ENCODE results near the gene TNIK. TPM values are rescaled to one million over a fixed set of nuclear protein-coding genes. Genes with fewer than 3 reads are reported as not detected.

Gene TNIK
- total and polyA plus RNA-seq, 2 donors, result 6.5 to 9.0 TPM

DNA sequence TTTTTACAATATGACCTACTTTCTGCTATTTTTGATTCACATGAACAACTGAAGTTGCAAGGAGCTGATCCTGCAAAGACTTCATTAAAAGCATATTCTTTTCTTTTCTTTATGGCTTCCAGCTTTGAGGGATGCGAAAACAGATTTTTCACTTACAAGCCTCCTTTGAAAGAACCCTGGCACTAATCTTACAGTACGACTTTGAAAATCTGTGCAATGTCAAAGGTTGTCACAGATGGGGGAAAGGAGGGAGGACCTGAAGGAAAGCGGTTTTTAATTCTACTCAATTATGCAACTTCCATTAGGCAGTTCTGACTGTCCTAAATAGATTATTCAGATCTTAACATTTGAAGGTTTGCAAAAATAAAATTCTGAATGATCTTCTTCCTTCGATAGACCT, 130.5 kb downstream of the TNIK start:
- Histone ChIP-seq H3K4me3 (ENCODE audit: low read length in 2 of 2) (no peak overlapping the region), H3K9me3 (ENCODE audit: control insufficient read depth in 2 of 2, insufficient read depth in 1 of 2, low read length in 1 of 2) (no peaks in the 10 kb centered on the region), H3K36me3 (ENCODE audit: control insufficient read depth in 2 of 2, insufficient read depth in 2 of 2, low read length in 1 of 2) (no peaks in the 10 kb centered on the region), H3K27ac (ENCODE audit: low read depth in 1 of 2, low read length in 1 of 2) (no peak overlapping the region), H3K27me3 (ENCODE audit: control insufficient read depth in 2 of 2, insufficient read depth in 1 of 2, low read length in 1 of 2) (no peaks in the 10 kb centered on the region), H3K4me1 (ENCODE audit: control insufficient read depth in 2 of 2, insufficient read depth in 2 of 2, low read length in 2 of 2) (no peaks in the 10 kb centered on the region)
- 99% methylated on average over 4 of the region's 4 CpGs for WGBS
- no peak for DNase-seq (ENCODE audit: low read depth in 6 of 9, low spot score in 9 of 9)

- Histone ChIP-seq H3K9me3 (ENCODE audit: control insufficient read depth in 2 of 2, insufficient read depth in 1 of 2, low read length in 1 of 2) (no peaks in the 10 kb centered on the region), H3K36me3 (ENCODE audit: control insufficient read depth in 2 of 2, insufficient read depth in 2 of 2, low read length in 1 of 2) (no peaks in the 10 kb centered on the region), H3K27ac (ENCODE audit: low read depth in 1 of 2, low read length in 1 of 2) (no peak overlapping the region), H3K4me1 (ENCODE audit: control insufficient read depth in 2 of 2, insufficient read depth in 2 of 2, low read length in 2 of 2) (no peaks in the 10 kb centered on the region), H3K4me3 (ENCODE audit: low read length in 2 of 2) (no peak overlapping the region), H3K27me3 (ENCODE audit: control insufficient read depth in 2 of 2, insufficient read depth in 1 of 2, low read length in 1 of 2) (no peaks in the 10 kb centered on the region)
- peak in 6 of 9 donors; percentile 6 to 55 (median 15) for DNase-seq (ENCODE audit: low read depth in 6 of 9, low spot score in 9 of 9)
- 79% methylated on average over 3 of the region's 3 CpGs for WGBS
Measured at GRCh38 chr3:171328419-171329082, 131.7 kb downstream of the TNIK start.

DNA sequence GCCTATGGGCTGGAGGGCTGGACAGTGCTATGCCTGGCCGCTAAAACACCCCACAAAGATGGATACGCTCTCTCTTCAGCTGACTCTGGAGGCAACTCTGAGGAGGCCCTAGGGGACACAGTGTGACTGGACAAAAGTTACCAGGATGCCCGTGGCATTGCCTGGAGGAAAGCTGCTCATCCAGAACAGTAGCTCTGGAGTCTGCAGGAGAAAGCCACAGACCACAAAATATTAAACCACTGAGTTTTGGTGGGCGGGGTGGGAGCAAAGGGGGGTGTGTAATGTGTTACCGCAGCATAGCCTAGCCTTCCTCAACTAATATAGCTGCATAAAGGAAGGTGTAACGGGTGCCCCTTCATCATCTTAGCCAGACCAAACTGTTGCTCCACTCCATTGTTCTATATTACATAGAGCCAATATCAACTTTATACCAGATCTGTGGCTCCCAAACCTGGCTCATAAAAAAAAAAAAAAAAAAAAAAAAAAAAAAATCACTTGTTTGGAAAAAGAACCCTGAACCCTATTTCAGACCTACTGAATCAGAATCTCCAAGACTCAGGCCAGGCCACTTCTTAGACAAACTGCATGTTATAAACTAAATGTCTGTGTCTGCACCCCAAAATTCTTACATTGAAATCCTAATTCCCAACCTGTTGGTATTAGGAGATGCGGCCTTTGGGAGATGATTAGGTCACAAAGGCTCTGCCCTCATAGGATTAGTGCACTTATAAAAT, 132.6 kb downstream of the TNIK start:
- H3K27me3 ChIP-seq (ENCODE audit: control insufficient read depth in 2 of 2, insufficient read depth in 1 of 2, low read length in 1 of 2), result no peaks in the 10 kb centered on the region
- no peak overlapping the region for H3K4me3 ChIP-seq (ENCODE audit: low read length in 2 of 2)
- no peaks in the 10 kb centered on the region for H3K36me3 ChIP-seq (ENCODE audit: control insufficient read depth in 2 of 2, insufficient read depth in 2 of 2, low read length in 1 of 2)
- H3K27ac ChIP-seq (ENCODE audit: low read depth in 1 of 2, low read length in 1 of 2), result no peak overlapping the region
- H3K4me1 ChIP-seq (ENCODE audit: control insufficient read depth in 2 of 2, insufficient read depth in 2 of 2, low read length in 2 of 2), result no peaks in the 10 kb centered on the region
- DNase-seq (ENCODE audit: low read depth in 6 of 9, low spot score in 9 of 9), result no peak
- H3K9me3 ChIP-seq (ENCODE audit: control insufficient read depth in 2 of 2, insufficient read depth in 1 of 2, low read length in 1 of 2), result no peaks in the 10 kb centered on the region
- WGBS, result 73% methylated on average over 7 of the region's 7 CpGs

DNA sequence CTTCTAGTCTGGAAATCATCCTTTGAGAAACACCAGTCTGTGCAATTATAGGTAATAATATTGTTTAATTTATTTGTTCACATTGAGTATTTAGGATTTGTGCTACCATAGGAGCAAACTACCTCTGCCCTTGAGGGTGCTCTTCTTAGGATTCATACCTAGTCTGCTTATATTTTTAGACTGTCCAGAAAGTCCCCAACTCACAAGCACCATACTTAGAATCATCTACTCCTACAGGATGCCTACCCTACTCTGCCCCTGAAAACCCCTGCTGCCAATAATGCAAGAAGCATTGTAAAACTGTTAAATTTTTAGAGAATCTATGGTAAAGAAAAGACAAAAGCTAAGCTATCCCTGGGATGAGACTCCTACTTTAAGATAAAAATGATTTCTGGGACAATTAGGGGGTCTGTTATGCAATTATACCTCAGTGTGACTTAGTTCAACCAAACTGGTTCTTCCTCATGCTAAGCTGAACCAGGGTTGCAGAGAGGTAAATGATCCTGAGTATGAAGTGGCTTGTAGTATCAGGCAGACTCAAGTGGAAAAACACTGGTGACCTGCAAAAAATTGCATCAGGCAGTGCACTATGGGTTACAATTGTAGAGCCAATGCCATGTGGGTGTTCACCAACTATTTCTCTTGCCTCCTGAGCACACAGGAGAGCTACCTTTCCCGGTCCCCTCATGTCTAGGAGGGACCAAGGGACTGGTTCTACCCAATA, 133.3 kb downstream of the TNIK start:
- H3K36me3 ChIP-seq (ENCODE audit: control insufficient read depth in 2 of 2, insufficient read depth in 2 of 2, low read length in 1 of 2), result no peaks in the 10 kb centered on the region
- H3K4me1 ChIP-seq (ENCODE audit: control insufficient read depth in 2 of 2, insufficient read depth in 2 of 2, low read length in 2 of 2), result no peaks in the 10 kb centered on the region
- 95% methylated on average over 1 of the region's 1 CpG for WGBS
- H3K9me3 ChIP-seq (ENCODE audit: control insufficient read depth in 2 of 2, insufficient read depth in 1 of 2, low read length in 1 of 2), result no peaks in the 10 kb centered on the region
- no peak overlapping the region for H3K27ac ChIP-seq (ENCODE audit: low read depth in 1 of 2, low read length in 1 of 2)
- no peak for DNase-seq (ENCODE audit: low read depth in 6 of 9, low spot score in 9 of 9)
- no peak overlapping the region for H3K4me3 ChIP-seq (ENCODE audit: low read length in 2 of 2)
- H3K27me3 ChIP-seq (ENCODE audit: control insufficient read depth in 2 of 2, insufficient read depth in 1 of 2, low read length in 1 of 2), result no peaks in the 10 kb centered on the region

DNA sequence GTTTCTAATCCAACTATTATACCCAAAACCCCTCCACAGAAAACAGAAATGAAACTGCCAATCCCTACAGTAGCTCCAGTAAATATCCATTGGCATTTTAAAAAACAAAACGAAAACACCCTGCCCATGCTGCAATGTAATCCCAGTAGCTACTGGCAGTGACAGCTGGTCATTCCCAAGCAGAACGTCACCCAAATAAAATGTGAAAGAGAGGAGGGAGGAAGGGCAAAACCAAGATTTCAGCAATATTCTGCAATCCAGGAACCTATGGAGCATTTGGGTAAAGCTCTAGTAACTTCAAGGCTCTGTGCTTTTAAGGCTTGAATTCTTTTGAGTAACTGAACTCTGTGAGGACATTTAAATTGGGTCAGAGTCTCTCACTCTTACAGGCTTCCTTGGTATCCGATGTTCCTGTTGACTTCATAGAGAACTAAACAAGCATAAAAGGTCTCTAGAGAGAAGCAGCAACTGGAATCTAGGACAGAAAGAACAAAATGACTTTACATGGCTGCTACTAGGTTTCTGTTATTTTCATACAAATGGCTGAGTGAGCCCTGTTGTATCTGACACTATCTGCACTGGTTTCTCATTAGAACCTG, 136.2 kb downstream of the TNIK start:
- no peaks in the 10 kb centered on the region for H3K27me3 ChIP-seq (ENCODE audit: control insufficient read depth in 2 of 2, insufficient read depth in 1 of 2, low read length in 1 of 2)
- WGBS, result 89% methylated on average over 3 of the region's 3 CpGs
- H3K4me3 ChIP-seq (ENCODE audit: low read length in 2 of 2), result no peak overlapping the region
- no peaks in the 10 kb centered on the region for H3K36me3 ChIP-seq (ENCODE audit: control insufficient read depth in 2 of 2, insufficient read depth in 2 of 2, low read length in 1 of 2)
- no peaks in the 10 kb centered on the region for H3K9me3 ChIP-seq (ENCODE audit: control insufficient read depth in 2 of 2, insufficient read depth in 1 of 2, low read length in 1 of 2)
- no peak for DNase-seq (ENCODE audit: low read depth in 6 of 9, low spot score in 9 of 9)
- H3K27ac ChIP-seq (ENCODE audit: low read depth in 1 of 2, low read length in 1 of 2), result no peak overlapping the region
- H3K4me1 ChIP-seq (ENCODE audit: control insufficient read depth in 2 of 2, insufficient read depth in 2 of 2, low read length in 2 of 2), result no peaks in the 10 kb centered on the region

DNA sequence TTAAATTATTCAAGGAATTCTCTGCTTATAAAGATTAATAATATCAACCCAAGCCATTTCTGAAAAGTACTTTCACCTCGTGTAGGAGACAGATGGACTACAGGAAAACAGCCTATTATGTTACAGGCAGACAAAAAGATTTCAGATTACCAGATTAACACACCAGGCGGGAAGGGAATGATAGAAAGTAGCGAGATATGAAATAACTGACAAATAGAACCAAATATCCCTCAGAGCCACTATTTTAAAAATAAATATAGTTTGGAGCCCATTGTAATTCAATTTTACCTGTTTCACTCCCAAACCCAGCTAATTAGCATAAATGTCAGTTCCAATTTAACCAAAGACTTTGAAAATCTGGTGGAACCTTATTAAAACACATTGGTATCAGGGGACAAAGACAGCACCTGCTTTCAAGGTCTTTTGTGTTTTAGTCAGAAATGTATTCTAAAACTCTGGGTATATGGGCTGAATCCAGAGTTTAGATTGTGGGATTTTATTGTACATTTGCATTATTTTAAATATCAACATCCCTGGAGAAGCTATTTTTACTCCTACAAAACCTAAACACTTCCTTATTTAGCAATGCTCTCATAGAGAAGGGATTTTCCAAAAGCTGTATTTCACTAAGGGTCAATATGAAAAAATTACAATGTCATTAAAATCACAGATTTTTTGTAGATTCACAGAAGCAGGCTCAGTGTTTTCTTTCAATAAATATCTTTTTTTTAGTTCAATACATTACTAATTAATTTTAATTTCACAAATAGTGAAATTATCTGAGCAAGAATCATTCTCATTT, 138.4 kb downstream of the TNIK start:
- no peaks in the 10 kb centered on the region for H3K36me3 ChIP-seq (ENCODE audit: control insufficient read depth in 2 of 2, insufficient read depth in 2 of 2, low read length in 1 of 2)
- 85% methylated on average over 3 of the region's 3 CpGs for WGBS
- H3K27ac ChIP-seq (ENCODE audit: low read depth in 1 of 2, low read length in 1 of 2), result no peak overlapping the region
- no peak for DNase-seq (ENCODE audit: low read depth in 6 of 9, low spot score in 9 of 9)
- no peaks in the 10 kb centered on the region for H3K9me3 ChIP-seq (ENCODE audit: control insufficient read depth in 2 of 2, insufficient read depth in 1 of 2, low read length in 1 of 2)
- H3K27me3 ChIP-seq (ENCODE audit: control insufficient read depth in 2 of 2, insufficient read depth in 1 of 2, low read length in 1 of 2), result no peaks in the 10 kb centered on the region
- no peak overlapping the region for H3K4me3 ChIP-seq (ENCODE audit: low read length in 2 of 2)
- H3K4me1 ChIP-seq (ENCODE audit: control insufficient read depth in 2 of 2, insufficient read depth in 2 of 2, low read length in 2 of 2), result no peaks in the 10 kb centered on the region

- H3K27ac ChIP-seq (ENCODE audit: low read depth in 1 of 2, low read length in 1 of 2), result no peak overlapping the region
- 96% methylated on average over 7 of the region's 7 CpGs for WGBS
- no peak for DNase-seq (ENCODE audit: low read depth in 6 of 9, low spot score in 9 of 9)
- H3K9me3 ChIP-seq (ENCODE audit: control insufficient read depth in 2 of 2, insufficient read depth in 1 of 2, low read length in 1 of 2), result no peaks in the 10 kb centered on the region
- no peaks in the 10 kb centered on the region for H3K4me1 ChIP-seq (ENCODE audit: control insufficient read depth in 2 of 2, insufficient read depth in 2 of 2, low read length in 2 of 2)
- no peaks in the 10 kb centered on the region for H3K36me3 ChIP-seq (ENCODE audit: control insufficient read depth in 2 of 2, insufficient read depth in 2 of 2, low read length in 1 of 2)
- no peak overlapping the region for H3K4me3 ChIP-seq (ENCODE audit: low read length in 2 of 2)
- H3K27me3 ChIP-seq (ENCODE audit: control insufficient read depth in 2 of 2, insufficient read depth in 1 of 2, low read length in 1 of 2), result no peaks in the 10 kb centered on the region
Measured at GRCh38 chr3:171320750-171321558, 139.3 kb downstream of the TNIK start.

DNA sequence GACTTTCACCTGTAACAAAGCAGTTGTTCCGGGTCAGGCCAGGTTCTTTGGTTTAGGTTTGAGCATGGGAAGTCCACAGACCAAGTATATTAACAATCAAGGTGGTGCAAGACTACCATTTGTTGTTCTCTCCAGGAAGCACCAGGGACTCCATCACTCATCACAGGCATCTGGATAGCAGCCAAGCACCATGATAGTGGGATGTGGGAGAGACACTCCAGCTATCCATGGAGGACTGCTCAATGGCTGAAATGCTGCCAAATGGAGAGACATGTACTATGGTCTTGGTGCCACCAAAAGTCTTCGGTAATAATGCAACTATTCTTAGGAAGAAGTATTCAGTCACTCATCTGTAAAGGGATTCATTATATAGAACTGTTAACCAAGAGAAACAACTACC, 143.0 kb downstream of the TNIK start:
- 99% methylated on average over 2 of the region's 2 CpGs for WGBS

More for the DNA sequence above, 143.0 kb downstream of the TNIK start:
- no peaks in the 10 kb centered on the region for H3K9me3 ChIP-seq (ENCODE audit: control insufficient read depth in 2 of 2, insufficient read depth in 1 of 2, low read length in 1 of 2)
- H3K4me3 ChIP-seq (ENCODE audit: low read length in 2 of 2), result no peak overlapping the region
- no peaks in the 10 kb centered on the region for H3K36me3 ChIP-seq (ENCODE audit: control insufficient read depth in 2 of 2, insufficient read depth in 2 of 2, low read length in 1 of 2)
- no peak for DNase-seq (ENCODE audit: low read depth in 6 of 9, low spot score in 9 of 9)
- no peak overlapping the region for H3K27ac ChIP-seq (ENCODE audit: low read depth in 1 of 2, low read length in 1 of 2)
- H3K4me1 ChIP-seq (ENCODE audit: control insufficient read depth in 2 of 2, insufficient read depth in 2 of 2, low read length in 2 of 2), result no peaks in the 10 kb centered on the region
- no peaks in the 10 kb centered on the region for H3K27me3 ChIP-seq (ENCODE audit: control insufficient read depth in 2 of 2, insufficient read depth in 1 of 2, low read length in 1 of 2)
